A549 (cell line): ENCODE measurements around the gene HRG.

Source experiments
- CEBPB ChIP-seq, 2 experiments: fragments of >200 bp in 1 of 2; sonication (Bioruptor Twin) in 1 of 2; formaldehyde crosslinking in 1 of 2; IDR thresholded peaks; 2 replicates each; pipeline ENCODE4 v1.6.1; 2012 to 2016
- CTCF ChIP-seq: fragments of >200 bp; sonication (Bioruptor Twin); formaldehyde crosslinking; IDR thresholded peaks from 3 replicates; pipeline ENCODE4 v1.5.1; 2016
- ELK1 ChIP-seq: fragments of 150-350 bp; IDR thresholded peaks from 2 replicates; pipeline ENCODE4 v1.6.1; 2014; ENCODE audit warnings: low read depth, mild to moderate bottlenecking, low read length
- ZFP36 ChIP-seq: fragments of 450-650 bp; IDR thresholded peaks from 2 replicates; pipeline ENCODE4 v1.6.1; 2014; ENCODE audit warnings: borderline replicate concordance; ENCODE audit not compliant: partially characterized antibody

GRCh38 chr3:186705882-186706780, 40.3 kb downstream of the HRG start:
- TF ChIP-seq CTCF (no peak), CEBPB (IDR thresholded peaks at IDR 0.05) (no peak), ELK1 (no peak), ZFP36 (no peak)
